HG03442 (cell line): ENCODE data around the gene TINAGL1.

Experiments
- ATAC-seq: cut with Tn5 transposase; IDR thresholded peaks from one replicate; pipeline ENCODE4 v1.9.1; 2021; ENCODE audit warnings: mild to moderate bottlenecking, moderate library complexity; ENCODE audit not compliant: unreplicated experiment

Gene TINAGL1

DNA sequence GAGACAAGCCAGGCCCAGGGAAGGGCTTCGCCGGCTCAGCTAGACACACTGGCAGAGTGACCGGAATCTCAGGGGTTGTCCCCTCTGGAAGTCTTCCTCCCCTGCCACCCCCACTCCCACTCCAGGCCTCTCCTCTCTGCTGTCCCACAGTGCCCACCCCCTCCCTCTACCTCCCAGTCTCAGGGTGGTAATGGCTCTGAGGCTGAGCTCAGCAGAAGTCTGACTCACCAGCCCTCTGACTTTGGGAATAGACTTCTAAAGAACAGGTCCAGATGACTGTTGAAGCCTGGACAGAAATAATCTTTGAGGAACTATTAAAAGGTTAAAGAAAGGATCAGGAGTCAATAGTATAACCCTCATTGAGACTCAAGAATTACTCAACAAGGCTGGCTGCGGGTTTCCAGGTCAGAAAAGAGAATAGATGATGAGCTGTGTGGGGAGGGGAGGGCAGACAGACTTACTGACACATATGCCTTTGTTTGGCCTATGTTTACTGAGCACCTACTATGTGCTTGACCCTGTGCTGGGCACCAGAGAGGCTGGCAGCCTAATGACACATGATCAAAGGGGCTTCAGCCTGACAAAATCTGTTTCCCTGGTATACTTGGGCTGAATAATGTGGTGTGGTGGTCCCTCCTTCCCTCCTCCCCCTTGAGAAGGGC, 49.4 kb downstream of the TINAGL1 start:
- no peak for ATAC-seq

- ATAC-seq = no peak
These were observed 50.2 kb downstream of the TINAGL1 start for GRCh38 chr1:31626223-31627207.

DNA sequence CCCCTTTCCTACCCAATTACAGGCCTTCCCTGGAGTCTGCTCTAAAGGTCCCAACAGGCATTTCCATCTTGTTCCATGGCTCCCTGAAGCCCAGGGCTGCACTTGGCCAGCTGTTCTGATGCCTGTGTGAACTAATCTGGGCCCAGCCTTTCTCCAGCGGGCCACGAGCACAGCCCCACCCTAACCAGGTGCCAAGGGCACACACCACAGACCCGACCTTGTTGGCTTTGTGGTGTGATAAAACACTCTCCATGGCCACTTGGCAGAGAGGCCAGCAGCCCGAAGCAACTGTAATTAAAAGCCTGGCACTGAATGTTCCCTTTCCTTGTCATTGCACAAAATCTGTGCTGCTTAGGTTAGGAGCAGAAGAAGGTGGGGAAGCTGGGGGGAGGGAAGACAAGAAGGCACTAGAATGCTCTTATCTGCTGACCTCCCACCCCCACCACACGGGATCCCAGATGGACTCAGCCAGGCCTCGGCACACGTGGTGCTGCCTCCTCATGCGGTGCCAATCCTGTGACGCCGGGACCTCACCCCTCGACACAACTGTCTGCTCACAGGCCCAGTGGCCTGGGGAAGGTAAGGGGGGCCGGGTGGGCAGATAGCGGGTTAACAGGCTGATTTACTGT, 51.1 kb downstream of the TINAGL1 start:
- ATAC-seq = no peak

- ATAC-seq = no peak
These were observed 51.7 kb downstream of the TINAGL1 start for GRCh38 chr1:31627930-31628559.

GRCh38 chr1:31628931-31629556, 52.7 kb downstream of the TINAGL1 start:
- no peak for ATAC-seq

- ATAC-seq = no peak
These were observed 56.3 kb downstream of the TINAGL1 start for GRCh38 chr1:31632649-31633048.

- no peak for ATAC-seq
These were observed 56.8 kb downstream of the TINAGL1 start for GRCh38 chr1:31633117-31633516.
